Inflammatory macrophage treated with lipopolysaccharide for 4 hours (primary cell): ENCODE measurements around the gene MICAL2.
"Not testable (repeated sequence)": the region's sequence is repeated elsewhere in the genome, so short reads cannot be mapped to it uniquely, and the experiment has no call there.

Experiments used
- DNase-seq: peaks from one replicate; pipeline ENCODE4 v3.0.0-alpha.2; 2020

Gene MICAL2

GRCh38 chr11:12137005-12137690 is 26.8 kb downstream of the MICAL2 start:
- no peak for DNase-seq

DNA sequence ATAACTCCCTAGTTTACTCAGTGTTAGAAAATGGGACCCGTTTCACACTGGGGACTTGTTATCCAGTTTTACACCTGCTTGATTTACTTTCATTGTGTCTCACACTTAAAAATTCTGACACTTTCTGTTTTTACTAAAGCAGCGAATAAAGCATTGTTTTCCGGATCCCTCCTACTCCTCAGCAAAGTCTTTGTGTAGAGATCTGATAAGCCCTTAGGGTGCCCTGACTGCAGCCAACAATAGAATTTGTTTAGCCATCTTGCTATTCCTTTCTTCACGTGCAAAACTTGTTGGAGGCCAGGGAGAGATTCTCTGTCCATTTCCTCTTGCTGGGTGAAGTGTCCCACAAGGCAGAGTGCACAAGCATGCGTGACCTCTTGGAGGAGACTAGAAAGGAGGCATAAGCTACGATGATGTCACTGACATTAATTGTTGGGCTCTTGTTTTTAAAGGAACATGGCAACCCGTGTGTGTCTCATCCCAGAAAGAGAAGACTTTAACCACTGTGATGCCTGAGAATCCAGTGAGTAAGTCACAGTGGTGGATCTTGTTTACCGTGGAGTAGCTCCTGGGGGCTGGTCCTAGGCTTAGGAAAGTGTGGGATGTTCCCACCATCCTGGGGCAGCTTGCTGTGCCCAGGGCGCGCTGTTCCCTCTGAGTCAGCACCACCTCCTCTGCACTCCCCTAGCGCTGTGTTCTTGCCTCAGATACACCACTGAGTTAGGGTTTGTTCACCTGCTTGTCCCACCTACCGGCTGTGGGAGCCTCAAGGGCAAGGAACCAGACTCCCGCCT is 27.7 kb downstream of the MICAL2 start:
- DNase-seq: no peak

DNA sequence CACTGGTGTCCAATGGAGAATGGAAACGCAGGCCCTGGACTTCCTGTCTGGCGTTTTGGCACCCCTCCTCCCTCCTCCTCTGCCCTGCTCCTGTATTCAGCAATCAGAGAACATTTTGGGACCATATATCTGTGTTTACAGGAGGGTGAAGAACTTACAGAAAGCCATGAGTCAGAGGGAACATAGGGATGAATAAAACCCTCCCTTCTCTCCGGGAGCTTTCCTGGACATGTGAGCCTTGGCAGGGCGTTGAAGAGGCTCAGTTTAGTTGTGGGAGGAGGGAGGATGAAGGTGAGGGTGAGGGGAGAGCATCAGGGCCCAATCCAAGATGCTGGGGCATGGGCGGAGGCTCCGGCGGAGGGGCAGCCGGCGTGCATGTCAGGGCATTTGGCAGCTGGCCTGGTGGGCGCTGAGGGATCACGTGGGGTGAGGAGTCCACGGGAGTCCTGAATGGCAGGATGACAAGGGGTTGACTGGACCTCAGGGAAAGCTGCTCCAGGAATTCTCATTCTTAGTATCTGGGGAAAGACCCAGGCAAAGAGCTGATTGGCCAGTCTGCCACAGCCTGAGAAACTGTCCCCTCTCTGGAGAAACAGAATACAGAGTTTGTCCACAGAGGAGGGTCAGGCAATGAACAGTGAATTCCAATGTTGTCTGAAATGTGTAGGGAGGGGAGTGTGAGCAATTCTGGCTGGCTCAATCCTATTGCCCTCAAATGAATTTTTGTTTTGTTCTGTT is 28.9 kb downstream of the MICAL2 start:
- no peak for DNase-seq

GRCh38 chr11:12140186-12140793 is 29.9 kb downstream of the MICAL2 start:
- DNase-seq: no peak

- DNase-seq: no peak
Measured at GRCh38 chr11:12141283-12141682, 30.9 kb downstream of the MICAL2 start.

DNA sequence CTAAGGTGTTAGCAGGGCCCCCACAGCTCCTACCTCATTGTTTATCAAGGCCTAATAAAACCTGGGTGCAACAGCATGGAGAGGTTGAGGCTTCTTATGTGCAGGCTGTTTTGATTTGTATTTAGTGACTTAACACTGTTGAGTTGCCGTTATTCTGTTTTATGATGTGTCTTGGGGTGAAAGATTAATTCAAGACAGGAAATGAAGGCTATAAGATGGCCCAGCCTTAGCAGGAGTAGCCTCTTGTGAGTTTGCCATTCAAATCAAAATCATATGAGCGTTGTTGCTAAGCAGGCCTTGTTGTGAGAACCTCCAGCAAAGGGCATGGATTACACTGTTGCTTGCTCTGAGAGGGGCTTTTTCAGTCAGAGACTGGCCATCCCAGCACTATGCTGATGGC is 31.8 kb downstream of the MICAL2 start:
- DNase-seq: no peak

- no peak for DNase-seq
Measured at GRCh38 chr11:12142909-12143308, 32.5 kb downstream of the MICAL2 start.

- DNase-seq: no peak
Measured at GRCh38 chr11:12143461-12144258, 33.3 kb downstream of the MICAL2 start.

GRCh38 chr11:12144330-12145174 is 34.2 kb downstream of the MICAL2 start:
- no peak for DNase-seq

DNA sequence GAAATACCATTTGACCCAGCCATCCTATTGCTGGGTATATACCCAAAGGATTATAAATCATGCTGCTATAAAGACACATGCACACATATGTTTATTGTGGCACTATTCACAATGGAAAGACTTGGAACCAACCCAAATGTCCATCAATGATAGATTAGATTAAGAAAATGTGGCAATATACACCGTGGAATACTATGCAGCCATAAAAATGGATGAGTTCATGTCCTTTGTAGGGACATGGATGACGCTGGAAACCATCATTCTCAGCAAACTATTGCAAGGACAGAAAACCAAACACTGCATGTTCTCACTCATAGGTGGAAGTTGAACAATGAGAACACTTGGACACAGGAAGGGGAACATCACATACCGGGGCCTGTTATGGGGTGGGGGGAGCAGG is 36.3 kb downstream of the MICAL2 start:
- not testable (repeated sequence) for DNase-seq

- no peak for DNase-seq
Measured at GRCh38 chr11:12147827-12148226, 37.4 kb downstream of the MICAL2 start.

- DNase-seq: no peak
Measured at GRCh38 chr11:12148466-12148865, 38.1 kb downstream of the MICAL2 start.

GRCh38 chr11:12148882-12149281 is 38.5 kb downstream of the MICAL2 start:
- no peak for DNase-seq

GRCh38 chr11:12149672-12150225 is 39.4 kb downstream of the MICAL2 start:
- peak; percentile 83 for DNase-seq

DNA sequence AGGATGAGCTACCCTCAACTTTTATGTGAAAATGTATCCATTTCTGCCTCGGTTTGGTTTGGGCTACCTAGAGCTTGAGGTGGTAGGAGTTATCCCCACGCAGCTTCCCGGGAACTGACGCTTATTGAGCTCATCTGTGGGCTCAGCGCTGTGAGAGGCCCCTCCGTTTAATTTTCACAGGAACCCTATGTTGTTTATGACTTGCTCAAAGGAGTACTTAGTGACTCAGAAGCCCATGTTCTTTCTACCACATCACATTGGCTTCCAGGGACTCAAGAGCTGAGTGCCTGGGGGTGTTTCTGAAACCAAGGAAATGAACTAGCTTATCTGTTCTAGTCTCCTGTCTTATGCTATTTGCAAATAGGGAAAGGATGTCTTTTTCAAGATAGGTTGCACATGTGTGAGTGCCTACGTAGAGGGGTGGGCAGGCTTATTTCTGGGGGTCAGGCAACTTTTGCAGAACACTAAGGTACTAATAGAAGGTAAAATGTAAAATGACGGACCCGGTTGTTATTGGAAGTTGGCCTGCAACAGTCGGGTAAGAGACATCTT is 40.5 kb downstream of the MICAL2 start:
- DNase-seq: peak; percentile 52

DNA sequence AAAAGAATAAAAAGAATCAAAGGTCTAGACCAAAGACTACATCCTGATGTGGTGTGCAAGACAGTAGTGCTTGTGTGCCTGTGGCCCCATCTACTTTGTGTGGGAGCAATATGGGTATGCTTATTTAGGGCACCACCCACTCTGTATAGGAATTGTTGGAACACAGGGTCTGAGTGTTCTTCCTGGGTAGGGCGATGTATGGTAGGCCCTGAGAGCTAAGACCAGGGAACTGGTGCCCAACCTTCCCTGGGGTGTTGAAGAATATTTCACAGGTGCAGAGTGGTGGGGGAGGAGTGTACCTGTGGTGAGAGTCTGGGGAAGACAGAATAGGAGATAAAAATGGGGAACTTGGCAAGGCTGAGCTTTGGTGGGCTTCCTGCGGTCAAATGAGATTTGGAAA is 41.9 kb downstream of the MICAL2 start:
- no peak for DNase-seq

GRCh38 chr11:12154871-12155668 is 44.7 kb downstream of the MICAL2 start:
- no peak for DNase-seq

DNA sequence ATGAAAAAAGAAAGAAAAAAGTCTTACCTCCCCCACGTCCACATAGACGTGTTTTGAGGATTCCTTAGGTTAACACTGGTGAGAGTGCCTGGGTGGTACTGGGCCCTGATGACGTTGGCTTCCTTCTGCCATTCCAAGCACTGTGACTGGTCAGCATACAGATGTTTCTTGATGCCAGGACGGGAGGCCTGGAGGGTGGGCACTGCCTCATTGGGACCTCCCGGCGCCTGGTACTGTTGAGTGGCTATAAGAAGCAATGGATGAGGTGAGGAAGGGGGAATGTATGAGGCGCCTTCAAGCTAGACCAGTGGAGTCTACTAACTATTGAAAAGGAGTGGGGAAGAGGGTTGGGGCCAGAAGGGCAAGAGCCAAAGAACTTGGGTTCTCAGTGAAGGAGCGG is 45.3 kb downstream of the MICAL2 start:
- DNase-seq: no peak

- peak; percentile 54 for DNase-seq
Measured at GRCh38 chr11:12156301-12157140, 46.1 kb downstream of the MICAL2 start.
